ENCODE results near the gene MCOLN1.
A peak's percentile ranks its signal among the peaks of the same experiment; 100 is the strongest.

Gene MCOLN1

GRCh38 chr19:7505288-7505681, 17.1 kb upstream of the MCOLN1 start:
- no peaks in the 10 kb centered on the region for H3K27me3 ChIP-seq (replicated peaks)
- no peak for TF ChIP-seq CTCF (IDR thresholded peaks at IDR 0.05; ENCODE audit: low read depth, low read length, missing control alignments)
- in situ Hi-C loops (cut with HindIII; ENCODE audit: low pct_ligation_motif_present, low sequenced_read_pairs): no loop called here
- H3K27ac ChIP-seq: no peak overlapping the region
- no peak for DNase-seq
- H3K36me3 ChIP-seq (replicated peaks): no peaks in the 10 kb centered on the region
- H3K4me3 ChIP-seq (ENCODE audit: low read depth, low read length): no peak overlapping the region

- H3K27me3 ChIP-seq (replicated peaks): no peaks in the 10 kb centered on the region
Measured at GRCh38 chr19:7505682-7506384, 16.6 kb upstream of the MCOLN1 start.

GRCh38 chr19:7506385-7507328, 15.8 kb upstream of the MCOLN1 start:
- TF ChIP-seq CTCF (IDR thresholded peaks at IDR 0.05; ENCODE audit: low read depth, low read length, missing control alignments): no peak
- Histone ChIP-seq H3K27ac (no peak overlapping the region), H3K36me3 (replicated peaks) (no peaks in the 10 kb centered on the region), H3K4me3 (ENCODE audit: low read depth, low read length) (no peak overlapping the region), H3K27me3 (replicated peaks) (no peaks in the 10 kb centered on the region)
- DNase-seq: peak; percentile 61
- in situ Hi-C loops (cut with HindIII; ENCODE audit: low pct_ligation_motif_present, low sequenced_read_pairs): no loop called here

More at GRCh38 chr19:7505682-7506384, 16.6 kb upstream of the MCOLN1 start:
- no peak for DNase-seq
- TF ChIP-seq CTCF (IDR thresholded peaks at IDR 0.05; ENCODE audit: low read depth, low read length, missing control alignments): no peak
- in situ Hi-C loops (cut with HindIII; ENCODE audit: low pct_ligation_motif_present, low sequenced_read_pairs): no loop called here
- Histone ChIP-seq H3K27ac (no peak overlapping the region), H3K36me3 (replicated peaks) (no peaks in the 10 kb centered on the region), H3K4me3 (ENCODE audit: low read depth, low read length) (no peak overlapping the region)

GRCh38 chr19:7507884-7508283, 14.5 kb upstream of the MCOLN1 start:
- DNase-seq: peak; percentile 92
- no peaks in the 10 kb centered on the region for H3K36me3 ChIP-seq (replicated peaks)
- H3K27ac ChIP-seq: no peak overlapping the region
- in situ Hi-C loops (cut with HindIII; ENCODE audit: low pct_ligation_motif_present, low sequenced_read_pairs): no loop called here
- no peak overlapping the region for H3K4me3 ChIP-seq (ENCODE audit: low read depth, low read length)
- H3K27me3 ChIP-seq (replicated peaks): no peaks in the 10 kb centered on the region
- no peak for TF ChIP-seq CTCF (IDR thresholded peaks at IDR 0.05; ENCODE audit: low read depth, low read length, missing control alignments)

- in situ Hi-C loops (cut with HindIII; ENCODE audit: low pct_ligation_motif_present, low sequenced_read_pairs): no loop called here
- DNase-seq: no peak
- Histone ChIP-seq H3K4me3 (ENCODE audit: low read depth, low read length) (no peak overlapping the region), H3K27me3 (replicated peaks) (no peaks in the 10 kb centered on the region), H3K27ac (no peak overlapping the region), H3K36me3 (replicated peaks) (no peaks in the 10 kb centered on the region)
- TF ChIP-seq CTCF (IDR thresholded peaks at IDR 0.05; ENCODE audit: low read depth, low read length, missing control alignments): no peak
Measured at GRCh38 chr19:7509625-7510024, 12.8 kb upstream of the MCOLN1 start.

Measured in brain microvascular endothelial cell (primary cell).